ENCODE data around the gene GAL3ST2.
"Not testable (repeated sequence)": the region's sequence is repeated elsewhere in the genome, so short reads cannot be mapped to it uniquely, and the experiment has no call there.

Gene GAL3ST2

DNA sequence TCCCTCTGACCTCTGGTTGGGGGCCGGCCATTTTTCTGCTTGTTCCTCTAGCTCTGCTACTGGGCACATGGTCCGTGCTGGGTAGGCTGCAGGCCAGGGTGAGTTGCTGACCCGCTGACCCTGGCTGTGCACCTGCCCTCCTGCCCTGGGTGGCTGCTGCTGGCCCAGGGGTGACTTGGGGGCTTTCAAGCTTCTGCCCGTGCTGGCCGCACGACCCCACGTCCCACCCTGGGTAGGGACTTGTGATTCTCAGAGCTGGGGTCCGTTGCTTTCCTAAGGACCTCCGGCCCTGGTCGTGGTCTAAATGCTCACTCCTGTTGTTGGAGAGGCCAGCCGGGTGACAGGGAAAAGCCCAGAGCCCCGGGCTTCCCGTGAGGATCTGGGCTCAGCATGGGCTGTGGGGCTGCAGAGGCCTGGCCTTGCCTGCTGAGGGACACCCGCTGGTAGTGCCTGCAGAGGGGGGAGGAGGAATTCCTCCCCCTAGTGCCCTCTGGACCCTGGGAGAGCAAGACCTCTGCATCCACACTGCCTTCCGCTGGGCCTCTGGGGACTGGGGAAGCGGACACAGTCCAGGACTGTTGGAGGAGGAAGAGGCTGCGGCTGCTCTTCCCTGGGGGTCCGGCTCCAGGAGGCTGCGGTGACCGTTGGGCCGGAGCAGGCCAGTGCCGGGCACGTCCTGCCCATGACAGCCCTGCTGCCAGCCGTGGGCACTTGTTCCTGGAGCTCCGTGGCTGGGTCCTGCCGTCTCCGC is 6.3 kb upstream of the GAL3ST2 start:
- no peak overlapping the region for H3K4me3 Mint-ChIP-seq
- H3K27ac Mint-ChIP-seq: no peak overlapping the region
- H3K9me3 Mint-ChIP-seq (ENCODE audit: low read depth): no peaks in the 10 kb centered on the region
- no peaks in the 10 kb centered on the region for H3K36me3 Mint-ChIP-seq
- H3K27me3 Mint-ChIP-seq: no peaks in the 10 kb centered on the region
- H3K4me1 Mint-ChIP-seq (ENCODE audit: low read depth): peaks cover 11% of the 10 kb centered on the region

DNA sequence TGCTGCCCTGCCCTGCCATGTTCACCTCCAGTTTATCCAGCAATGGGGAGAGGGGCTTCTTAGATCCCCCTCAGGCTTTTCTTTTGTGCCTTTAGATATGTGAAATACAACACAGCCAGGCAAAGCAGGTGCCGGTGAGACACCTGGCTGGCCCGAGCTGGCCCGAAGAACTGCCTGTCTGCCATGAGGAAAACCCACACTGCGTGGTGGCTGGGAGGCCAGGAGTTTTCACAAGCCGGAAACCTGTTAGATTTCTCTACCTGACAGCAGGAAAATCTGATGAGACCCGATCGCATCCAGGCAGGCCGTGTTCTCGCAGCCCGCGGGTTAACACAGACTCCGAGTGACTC is 5.7 kb upstream of the GAL3ST2 start:
- Mint-ChIP-seq H3K4me3 (no peak overlapping the region), H3K27me3 (no peaks in the 10 kb centered on the region)

DNA sequence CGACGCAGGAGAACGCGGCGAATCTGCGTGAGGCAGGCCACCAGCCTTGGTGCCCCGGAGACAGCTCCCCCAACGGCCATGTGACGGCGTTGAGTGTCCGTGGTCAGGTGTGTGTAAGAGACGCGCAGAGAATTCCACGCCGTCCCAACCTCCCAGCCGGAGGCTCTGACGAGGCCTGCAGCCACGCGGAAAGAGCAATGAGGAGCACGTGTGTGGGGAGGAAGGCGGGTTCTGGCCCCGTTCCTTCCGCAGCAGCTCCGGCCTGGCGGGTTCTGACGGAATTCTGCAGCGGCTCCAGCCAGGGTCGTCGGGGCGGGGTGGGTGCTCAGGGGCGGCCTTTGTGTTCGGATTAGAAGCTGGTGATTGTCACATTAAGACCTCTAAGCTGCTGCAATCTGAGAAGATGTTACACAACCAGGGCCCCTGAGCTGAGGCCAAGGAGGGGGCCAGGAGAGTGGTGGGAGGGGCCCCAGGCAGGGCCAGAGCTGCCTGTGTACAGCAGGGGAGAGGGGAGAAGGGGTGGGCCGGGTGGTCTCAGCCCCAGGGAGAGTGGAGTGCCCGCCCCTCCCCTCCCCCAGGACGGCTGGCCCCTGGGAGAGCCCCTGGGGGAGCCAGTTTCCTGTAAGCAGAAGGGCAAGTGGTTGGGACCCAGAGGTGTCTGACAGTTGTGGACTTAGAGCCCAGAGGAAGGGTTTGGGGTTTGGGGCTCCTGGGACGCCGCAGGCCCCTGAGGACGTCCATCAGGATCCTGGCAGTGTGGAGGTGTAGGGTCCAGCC is 5.1 kb upstream of the GAL3ST2 start:
- Mint-ChIP-seq H3K4me1 (ENCODE audit: low read depth) (peaks cover 11% of the 10 kb centered on the region), H3K36me3 (no peaks in the 10 kb centered on the region), H3K27me3 (no peaks in the 10 kb centered on the region), H3K27ac (peak overlapping the region; percentile 46), H3K4me3 (peak overlapping the region; percentile 61), H3K9me3 (ENCODE audit: low read depth) (no peaks in the 10 kb centered on the region)

More for the DNA sequence above, 5.7 kb upstream of the GAL3ST2 start:
- H3K36me3 Mint-ChIP-seq: no peaks in the 10 kb centered on the region
- H3K27ac Mint-ChIP-seq: no peak overlapping the region
- peaks cover 11% of the 10 kb centered on the region for H3K4me1 Mint-ChIP-seq (ENCODE audit: low read depth)
- no peaks in the 10 kb centered on the region for H3K9me3 Mint-ChIP-seq (ENCODE audit: low read depth)

DNA sequence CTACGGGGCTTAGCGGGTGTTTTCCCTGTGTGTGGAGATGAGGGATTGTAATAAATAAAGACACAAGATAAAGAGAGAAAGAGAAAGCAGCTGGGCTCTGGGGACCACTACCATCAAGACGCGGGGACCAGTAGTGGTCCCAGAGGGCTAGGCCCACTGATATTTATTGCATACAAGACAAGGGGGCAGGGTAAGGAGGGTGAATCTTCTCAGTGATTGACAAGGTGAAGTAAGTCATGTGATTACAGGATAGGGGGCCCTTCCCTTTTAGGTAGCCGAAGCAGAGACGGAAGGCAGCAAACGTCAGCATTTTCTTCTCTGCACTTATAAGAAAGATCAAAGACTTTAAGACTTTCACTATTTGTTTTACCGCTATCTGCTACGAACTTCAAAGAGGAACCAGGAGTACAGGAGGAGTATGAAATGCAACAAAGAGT is 4.5 kb upstream of the GAL3ST2 start:
- Mint-ChIP-seq H3K27ac (peak overlapping the region; percentile 46), H3K27me3 (no peaks in the 10 kb centered on the region), H3K9me3 (ENCODE audit: low read depth) (no peaks in the 10 kb centered on the region), H3K4me1 (ENCODE audit: low read depth) (peaks cover 11% of the 10 kb centered on the region), H3K36me3 (no peaks in the 10 kb centered on the region), H3K4me3 (peak overlapping the region; percentile 61)

DNA sequence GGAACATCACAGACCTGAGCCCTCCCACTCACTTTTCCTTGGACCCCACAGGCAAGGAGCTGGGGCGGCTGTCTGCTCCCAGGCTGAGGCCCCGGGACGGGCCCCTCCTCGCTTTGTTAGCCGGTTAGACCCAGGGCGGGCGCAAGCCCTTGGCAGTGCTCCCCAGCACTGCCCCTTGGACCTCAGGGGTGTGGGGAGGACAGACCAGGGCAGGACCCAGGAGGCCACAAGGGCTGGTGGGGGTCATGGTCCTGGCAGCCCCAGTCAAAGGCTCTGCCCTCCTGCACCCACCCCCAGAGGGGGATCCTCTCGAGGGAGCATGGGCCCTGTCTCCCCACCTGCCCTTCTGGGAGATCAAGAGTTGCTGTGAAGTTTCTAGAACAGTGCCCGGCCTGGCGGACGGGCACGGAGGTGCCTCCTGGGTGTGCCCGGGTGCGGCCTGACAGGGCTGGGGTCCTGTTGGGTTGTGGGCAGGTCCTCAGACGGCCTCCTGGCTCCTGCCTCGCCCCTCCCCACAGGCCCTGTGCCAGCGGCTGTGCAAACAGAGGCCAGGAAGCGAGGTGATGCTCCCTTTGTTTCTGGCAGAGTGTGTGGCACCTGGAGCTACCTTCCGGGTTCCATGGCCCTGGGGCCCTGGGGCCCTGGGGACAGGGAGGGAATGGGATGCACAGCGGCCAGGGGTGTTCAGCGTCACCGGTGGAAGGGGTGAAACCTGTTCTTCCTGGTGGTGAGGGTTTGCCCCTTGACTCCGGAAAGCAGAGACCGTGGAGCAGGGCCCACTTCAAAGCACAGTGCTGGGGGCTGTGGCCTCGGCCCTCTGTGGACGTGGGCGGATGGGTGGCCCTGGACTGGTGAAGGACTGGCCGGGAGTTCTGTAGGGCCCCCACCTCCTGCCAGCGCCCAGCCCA is 2.9 kb upstream of the GAL3ST2 start:
- Mint-ChIP-seq H3K27ac (no peak overlapping the region), H3K4me3 (no peak overlapping the region), H3K4me1 (ENCODE audit: low read depth) (peaks cover 11% of the 10 kb centered on the region), H3K9me3 (ENCODE audit: low read depth) (no peaks in the 10 kb centered on the region), H3K36me3 (no peaks in the 10 kb centered on the region), H3K27me3 (no peaks in the 10 kb centered on the region)

DNA sequence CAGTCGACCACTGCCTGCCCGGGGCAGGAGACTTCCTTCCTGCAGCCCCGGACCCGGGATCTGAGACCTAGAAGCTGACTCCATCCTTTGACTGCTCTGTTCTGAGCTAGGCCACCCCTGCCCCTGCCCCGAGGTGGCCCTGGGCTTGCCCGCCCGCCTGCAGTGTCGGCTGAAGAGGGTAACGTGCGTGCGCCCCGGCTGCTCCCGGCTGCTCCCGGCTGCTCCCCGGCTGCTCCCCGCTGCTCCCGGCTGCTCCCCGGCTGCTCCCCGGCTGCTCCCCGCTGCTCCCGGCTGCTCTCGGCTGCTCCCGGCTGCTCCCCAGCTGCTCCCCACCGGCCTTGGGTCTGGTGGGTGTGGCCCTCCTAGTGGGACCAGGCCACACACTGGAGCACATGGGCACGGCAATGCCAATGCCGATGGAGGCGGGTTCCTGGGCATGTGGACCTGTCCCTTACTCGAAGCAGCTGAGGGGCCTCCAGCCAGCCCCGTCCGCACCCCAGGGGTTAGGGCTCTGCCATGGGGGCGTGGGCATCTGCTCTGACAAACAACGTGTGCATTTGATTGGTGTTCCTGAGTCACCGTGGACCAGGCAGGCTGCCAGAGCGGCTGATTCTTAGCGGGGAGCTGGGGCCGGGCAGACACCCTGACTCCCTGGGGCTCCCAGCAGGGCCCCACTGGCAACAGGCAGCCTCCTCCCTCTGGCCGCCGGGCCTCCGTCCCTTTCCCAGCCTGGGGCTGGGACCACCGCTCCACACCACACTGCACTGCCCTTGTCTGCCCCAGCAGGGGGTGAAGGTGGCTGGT is 2.0 kb upstream of the GAL3ST2 start:
- Mint-ChIP-seq H3K4me3 (no peak overlapping the region), H3K36me3 (no peaks in the 10 kb centered on the region), H3K27me3 (no peaks in the 10 kb centered on the region), H3K9me3 (ENCODE audit: low read depth) (no peaks in the 10 kb centered on the region), H3K4me1 (ENCODE audit: low read depth) (peaks cover 11% of the 10 kb centered on the region), H3K27ac (no peak overlapping the region)

DNA sequence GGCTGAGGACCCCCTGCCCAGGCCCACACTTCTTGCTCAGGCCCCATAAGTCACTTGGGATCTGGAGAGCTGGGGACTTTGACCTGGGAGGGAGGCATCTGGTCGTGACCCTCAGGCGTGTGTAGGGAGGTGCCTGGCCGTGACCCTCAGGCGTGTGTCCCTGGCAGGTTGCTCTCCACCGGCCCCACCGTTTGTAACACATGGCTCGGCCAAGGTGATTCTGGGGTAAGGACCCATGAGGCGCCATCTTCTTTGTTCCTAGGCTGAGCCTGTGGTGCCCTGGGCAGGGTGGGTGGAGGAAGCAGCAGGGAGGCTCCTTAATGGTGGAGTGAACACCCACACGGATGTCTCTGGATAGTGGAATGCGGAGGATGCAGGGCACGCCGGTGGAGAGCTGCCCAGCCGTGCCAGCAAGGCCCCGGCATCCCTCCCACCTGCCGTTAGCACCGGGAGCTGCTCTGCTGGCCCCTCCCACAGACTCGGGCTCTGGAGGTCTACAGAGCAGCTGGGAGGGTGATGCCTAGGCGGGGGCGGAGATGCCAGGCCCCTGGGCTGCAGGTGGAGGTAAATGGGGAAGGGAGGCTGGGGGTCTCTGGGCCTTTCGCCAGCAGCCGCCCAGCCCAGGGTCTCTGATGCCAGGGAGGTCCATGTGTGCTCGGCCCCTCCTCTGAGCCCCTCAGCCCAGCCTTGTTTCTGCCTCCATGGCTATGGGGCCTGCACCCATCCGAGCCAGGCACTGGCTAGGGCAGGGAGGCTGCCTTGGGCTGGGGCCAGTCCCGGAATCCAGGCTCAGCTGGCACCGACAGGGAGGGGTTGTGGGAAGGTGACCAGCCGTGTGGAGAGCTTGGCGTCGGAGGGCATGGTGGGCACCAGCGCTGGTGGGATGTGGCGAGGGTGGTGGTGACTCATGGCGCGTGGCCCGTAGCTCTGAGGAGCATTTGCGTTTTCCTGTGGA is 1.1 kb upstream of the GAL3ST2 start:
- H3K9me3 Mint-ChIP-seq (ENCODE audit: low read depth): no peaks in the 10 kb centered on the region
- H3K27ac Mint-ChIP-seq: no peak overlapping the region
- H3K4me1 Mint-ChIP-seq (ENCODE audit: low read depth): peaks cover 11% of the 10 kb centered on the region
- no peaks in the 10 kb centered on the region for H3K27me3 Mint-ChIP-seq
- H3K4me3 Mint-ChIP-seq: no peak overlapping the region
- no peaks in the 10 kb centered on the region for H3K36me3 Mint-ChIP-seq

DNA sequence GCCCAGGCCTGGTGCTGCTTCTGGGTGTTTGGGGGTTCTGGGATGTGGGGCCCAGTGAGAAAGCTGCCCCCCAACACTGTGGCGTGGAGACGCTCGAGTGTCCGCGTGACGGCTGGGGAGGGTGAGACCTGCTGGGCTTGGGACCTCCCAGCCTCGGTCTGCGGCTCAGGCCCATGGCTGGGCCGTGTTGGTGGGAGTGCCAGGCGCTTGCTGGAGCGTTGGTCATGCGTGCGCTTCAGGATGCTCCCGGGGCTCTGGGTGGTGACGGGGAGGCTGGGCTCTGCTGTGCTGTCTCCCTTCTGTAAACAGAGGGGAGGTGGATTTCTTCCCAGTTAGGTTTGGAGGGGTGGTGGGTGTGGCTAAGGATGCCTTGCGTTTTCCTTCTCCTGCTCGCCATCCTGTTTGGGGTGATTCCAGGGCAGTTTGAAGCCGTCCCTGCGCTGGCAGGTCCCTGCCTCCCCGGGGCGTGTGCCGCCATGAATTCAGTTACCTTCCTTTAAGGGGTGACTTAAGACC is 606 bp downstream of the GAL3ST2 start:
- Mint-ChIP-seq H3K4me1 (ENCODE audit: low read depth) (peaks cover 6% of the 10 kb centered on the region), H3K27ac (no peak overlapping the region), H3K27me3 (no peaks in the 10 kb centered on the region), H3K9me3 (ENCODE audit: low read depth) (peaks cover 6% of the 10 kb centered on the region), H3K4me3 (no peak overlapping the region), H3K36me3 (no peaks in the 10 kb centered on the region)

DNA sequence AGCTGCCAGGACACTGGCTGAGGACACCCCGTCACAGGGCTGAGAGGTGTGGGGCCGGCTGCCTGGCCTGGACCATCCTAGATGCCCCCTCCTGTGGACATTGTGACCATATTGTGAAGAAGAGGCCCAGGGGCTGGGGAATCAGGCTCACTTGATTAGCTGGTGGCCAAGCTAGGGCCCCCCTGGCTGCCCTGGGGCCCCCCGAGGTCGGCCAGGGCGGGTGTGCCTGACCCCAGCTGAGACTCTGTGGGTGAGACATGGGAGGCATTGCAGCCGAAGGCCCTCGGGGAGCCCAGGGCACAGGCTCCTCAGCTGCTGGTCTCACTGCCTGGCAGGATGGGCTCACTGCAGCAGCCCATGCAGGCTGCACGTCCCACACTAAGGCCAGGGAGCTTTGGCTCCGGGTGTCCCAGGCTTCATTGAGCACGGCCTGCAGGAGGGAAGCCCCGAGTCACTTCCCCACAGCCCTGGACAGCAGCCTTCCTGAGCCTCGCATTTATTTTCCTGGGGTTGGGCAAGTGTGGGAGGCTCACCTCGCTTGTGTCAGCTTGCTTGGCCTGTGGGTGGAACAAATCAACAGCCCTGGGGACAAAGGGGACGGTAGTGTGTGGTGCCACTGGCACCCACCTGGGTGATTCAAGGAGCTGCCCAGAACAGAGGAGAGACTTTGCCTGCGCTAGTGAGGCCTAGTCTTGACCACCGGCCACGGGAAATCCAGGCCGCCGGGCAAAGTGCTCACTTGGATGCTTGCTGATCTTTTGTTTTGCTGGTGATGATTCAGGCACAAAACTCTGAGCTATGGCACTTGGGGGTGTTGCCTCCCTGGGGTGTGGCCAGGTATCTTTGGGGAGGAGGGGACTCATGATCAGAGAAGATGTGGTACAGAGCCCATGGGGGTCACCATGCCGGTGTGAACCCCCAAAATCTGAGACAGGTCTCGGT is 1.3 kb downstream of the GAL3ST2 start:
- H3K36me3 Mint-ChIP-seq: no peaks in the 10 kb centered on the region
- no peak overlapping the region for H3K27ac Mint-ChIP-seq
- H3K4me1 Mint-ChIP-seq (ENCODE audit: low read depth): peaks cover 1% of the 10 kb centered on the region
- H3K4me3 Mint-ChIP-seq: no peak overlapping the region
- H3K27me3 Mint-ChIP-seq: no peaks in the 10 kb centered on the region
- peaks cover 6% of the 10 kb centered on the region for H3K9me3 Mint-ChIP-seq (ENCODE audit: low read depth)

DNA sequence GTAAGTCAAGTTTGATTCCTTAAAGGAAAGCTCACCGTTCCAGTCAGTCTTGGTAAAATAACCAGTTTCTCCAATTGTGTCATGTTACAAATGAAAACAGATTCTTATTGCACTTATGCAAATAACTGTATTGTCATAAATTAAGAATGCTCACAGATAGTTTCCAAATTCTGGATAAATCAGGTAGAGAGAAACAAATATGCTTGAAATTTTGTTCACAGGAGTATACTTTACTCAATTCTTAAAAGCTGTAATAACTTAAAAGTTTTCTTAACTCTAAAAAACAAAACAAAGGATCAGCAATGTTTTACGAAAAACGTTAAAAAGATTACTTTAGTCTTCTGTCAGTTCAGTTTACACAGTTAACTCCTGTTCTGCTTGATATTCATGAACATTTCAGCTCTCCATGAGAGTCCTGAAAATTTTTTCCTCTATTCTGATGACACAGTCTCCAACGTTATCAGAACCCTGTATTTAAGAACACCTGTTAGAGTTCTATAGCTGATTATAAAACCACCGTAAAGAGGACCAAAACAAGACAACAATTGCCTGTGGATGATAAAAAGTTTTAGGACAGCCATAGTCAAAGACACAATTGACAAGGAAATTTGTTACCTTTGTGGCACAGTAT is 4.4 kb downstream of the GAL3ST2 start:
- Mint-ChIP-seq H3K36me3 (no peaks in the 10 kb centered on the region), H3K4me1 (ENCODE audit: low read depth) (no peaks in the 10 kb centered on the region), H3K27me3 (no peaks in the 10 kb centered on the region), H3K4me3 (no peak overlapping the region), H3K9me3 (ENCODE audit: low read depth) (peaks cover 6% of the 10 kb centered on the region), H3K27ac (no peak overlapping the region)

DNA sequence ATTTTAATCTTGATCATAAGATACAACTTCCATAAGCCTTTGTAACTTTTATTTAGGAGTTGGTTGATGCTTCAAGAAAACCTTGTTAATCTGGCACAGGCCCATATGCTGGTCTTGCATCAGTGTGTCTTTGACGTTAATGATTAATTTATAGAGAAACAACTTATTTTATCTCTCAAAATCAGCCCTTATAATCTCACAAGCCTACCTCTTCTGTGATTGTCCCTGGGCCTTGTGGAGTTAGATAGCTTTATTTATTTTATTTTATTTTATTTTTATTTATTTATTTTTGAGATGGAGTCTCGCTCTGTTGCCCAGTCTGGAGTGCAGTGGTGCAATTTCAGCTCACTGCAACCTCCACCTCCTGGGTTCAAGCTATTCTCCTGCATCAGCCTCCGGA is 5.4 kb downstream of the GAL3ST2 start:
- not testable (repeated sequence) for H3K27me3 Mint-ChIP-seq; H3K4me3 Mint-ChIP-seq; H3K36me3 Mint-ChIP-seq; H3K4me1 Mint-ChIP-seq (ENCODE audit: low read depth); H3K27ac Mint-ChIP-seq; H3K9me3 Mint-ChIP-seq (ENCODE audit: low read depth)

DNA sequence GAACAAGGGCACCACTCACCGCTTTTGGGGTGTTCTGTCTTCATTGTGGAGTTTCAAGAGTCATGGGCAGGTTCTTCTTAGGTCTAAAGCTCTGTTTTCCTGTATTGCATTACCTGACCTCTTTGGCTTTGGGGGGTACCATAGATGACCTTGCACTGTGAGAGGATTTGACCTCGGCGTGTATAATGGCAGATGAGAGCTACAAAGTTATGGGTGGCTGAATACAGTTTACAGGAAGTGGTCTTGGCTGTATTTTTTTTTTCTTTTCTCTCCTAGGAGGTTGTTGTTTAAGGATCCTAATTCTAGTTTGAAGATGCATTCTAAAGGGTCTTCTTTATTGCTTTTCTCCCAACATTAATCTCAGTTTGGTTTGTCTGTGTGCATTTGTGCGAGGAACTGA is 11.5 kb downstream of the GAL3ST2 start:
- peak overlapping the region; percentile 72 for H3K27ac Mint-ChIP-seq
- H3K9me3 Mint-ChIP-seq (ENCODE audit: low read depth): no peaks in the 10 kb centered on the region
- H3K27me3 Mint-ChIP-seq: no peaks in the 10 kb centered on the region
- peaks cover 21% of the 10 kb centered on the region for H3K4me1 Mint-ChIP-seq (ENCODE audit: low read depth)
- no peaks in the 10 kb centered on the region for H3K36me3 Mint-ChIP-seq
- H3K4me3 Mint-ChIP-seq: peak overlapping the region; percentile 21

Measured in activated naive CD8-positive, alpha-beta T cell (primary cell).